Ramos (cell line): Measurements from ENCODE around the gene RGMA.

Source experiments
- in situ Hi-C: fragments of 300-500 bp; cut with MboI; formaldehyde crosslinking; loops from one replicate; pipeline ENCODE4 v1.14.3; 2022; ENCODE audit warnings: low sequenced_read_pairs; ENCODE audit not compliant: unreplicated experiment

RGMA gene

GRCh38 chr15:93103823-93104222, 14.8 kb upstream of the RGMA start:
- in situ Hi-C loops, result no loop called here

- in situ Hi-C loops, result no loop called here
Observed at GRCh38 chr15:93102211-93102610, 13.2 kb upstream of the RGMA start.

GRCh38 chr15:93093765-93094164, 4.8 kb upstream of the RGMA start:
- in situ Hi-C loops, result loop anchor here (25.0 kb wide), 1 partner anchor 1019 kb away; no protein-coding TSS in a partner anchor

GRCh38 chr15:93091465-93091864, 2.5 kb upstream of the RGMA start:
- in situ Hi-C loops, result loop anchor here (25.0 kb wide), 1 partner anchor 1021 kb away; no protein-coding TSS in a partner anchor

GRCh38 chr15:93089727-93090305, 805 bp upstream of the RGMA start:
- in situ Hi-C loops, result loop anchor here (25.0 kb wide), 1 partner anchor 1022 kb away; no protein-coding TSS in a partner anchor

GRCh38 chr15:93088200-93088980, 621 bp downstream of the RGMA start:
- in situ Hi-C loops, result loop anchor here (25.0 kb wide), 1 partner anchor 1024 kb away; no protein-coding TSS in a partner anchor

- in situ Hi-C loops, result loop anchor here (25.0 kb wide), 1 partner anchor 1024 kb away; no protein-coding TSS in a partner anchor
Observed at GRCh38 chr15:93087825-93088199, 1.2 kb downstream of the RGMA start.

- in situ Hi-C loops, result loop anchor here (25.0 kb wide), 1 partner anchor 1026 kb away; no protein-coding TSS in a partner anchor
Observed at GRCh38 chr15:93086791-93087190, 2.2 kb downstream of the RGMA start.

- in situ Hi-C loops, result loop anchor here (25.0 kb wide), 1 partner anchor 1027 kb away; no protein-coding TSS in a partner anchor
Observed at GRCh38 chr15:93085692-93086091, 3.3 kb downstream of the RGMA start.

GRCh38 chr15:93082861-93083260, 6.2 kb downstream of the RGMA start:
- in situ Hi-C loops, result loop anchor here (25.0 kb wide), 1 partner anchor 1029 kb away; no protein-coding TSS in a partner anchor

- in situ Hi-C loops, result loop anchor here (25.0 kb wide), 1 partner anchor 1031 kb away; no protein-coding TSS in a partner anchor
Observed at GRCh38 chr15:93081399-93081798, 7.6 kb downstream of the RGMA start.

- in situ Hi-C loops, result loop anchor here (25.0 kb wide), 1 partner anchor 1032 kb away; no protein-coding TSS in a partner anchor
Observed at GRCh38 chr15:93080451-93080850, 8.6 kb downstream of the RGMA start.

GRCh38 chr15:93076875-93077274, 12.1 kb downstream of the RGMA start:
- in situ Hi-C loops, result loop anchor here (25.0 kb wide), 1 partner anchor 1035 kb away; no protein-coding TSS in a partner anchor

- in situ Hi-C loops, result loop anchor here (25.0 kb wide), 1 partner anchor 1036 kb away; no protein-coding TSS in a partner anchor
Observed at GRCh38 chr15:93076217-93076616, 12.8 kb downstream of the RGMA start.

- in situ Hi-C loops, result loop anchor here (25.0 kb wide), 1 partner anchor 962 kb away; no protein-coding TSS in a partner anchor
Observed at GRCh38 chr15:93074599-93074998, 14.4 kb downstream of the RGMA start.

GRCh38 chr15:93073465-93073952, 15.5 kb downstream of the RGMA start:
- in situ Hi-C loops, result loop anchor here (25.0 kb wide), 1 partner anchor 961 kb away; no protein-coding TSS in a partner anchor

- in situ Hi-C loops, result loop anchor here (25.0 kb wide), 1 partner anchor 960 kb away; no protein-coding TSS in a partner anchor
Observed at GRCh38 chr15:93072411-93073394, 16.3 kb downstream of the RGMA start.

- in situ Hi-C loops, result loop anchor here (25.0 kb wide), 1 partner anchor 960 kb away; no protein-coding TSS in a partner anchor
Observed at GRCh38 chr15:93072011-93072410, 17.0 kb downstream of the RGMA start.

GRCh38 chr15:93071469-93071936, 17.5 kb downstream of the RGMA start:
- in situ Hi-C loops, result loop anchor here (25.0 kb wide), 1 partner anchor 959 kb away; no protein-coding TSS in a partner anchor
